GM23248 (cell line): Measurements from ENCODE around the gene CCDC74A.
"Not testable (repeated sequence)": the region's sequence is repeated elsewhere in the genome, so short reads cannot be mapped to it uniquely, and the experiment has no call there.

Experiments used
- EZH2 ChIP-seq: fragments of 200-600 bp; sonication (generic); IDR thresholded peaks from 2 replicates; pipeline ENCODE4 v1.6.1; 2018; ENCODE audit warnings: antibody characterized with exemption, mild to moderate bottlenecking; ENCODE audit not compliant: insufficient read depth, poor library complexity, severe bottlenecking
- EZH2phosphoT487 ChIP-seq: fragments of 200-600 bp; sonication (generic); IDR thresholded peaks from 2 replicates; pipeline ENCODE4 v1.6.1; 2018; ENCODE audit warnings: antibody characterized with exemption, moderate library complexity, mild to moderate bottlenecking, low read depth; ENCODE audit not compliant: insufficient read depth

DNA sequence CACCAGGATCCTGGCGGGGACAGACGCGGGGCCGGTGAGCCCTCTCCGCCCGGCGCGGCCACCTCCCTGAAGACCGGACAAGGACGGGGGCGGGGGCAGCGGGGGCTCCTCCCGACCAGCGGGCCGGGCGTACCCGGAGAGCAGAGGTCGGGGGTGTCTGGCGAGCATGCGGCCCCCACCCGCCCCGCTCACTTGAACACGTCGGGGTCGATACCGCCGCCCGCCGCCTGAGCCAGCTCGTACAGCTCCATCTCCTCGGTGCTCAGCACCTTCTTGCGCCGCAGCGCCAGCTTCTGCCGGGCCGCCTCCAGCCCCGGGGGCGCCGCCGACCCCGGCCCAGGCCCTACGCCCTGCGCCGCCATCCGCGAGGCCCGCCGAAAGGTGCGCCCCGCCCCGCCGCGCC lies 35.7 kb upstream of the CCDC74A start, which contains the start of gene MZT2A:
- TF ChIP-seq EZH2phosphoT487, EZH2: not testable (repeated sequence)
